Adrenal gland (tissue), 12 donors: ENCODE measurements around the gene SIRT5. TPM values are rescaled to one million over a fixed set of nuclear protein-coding genes. Genes with fewer than 3 reads are reported as not detected.
A peak's percentile ranks its signal among the peaks of the same experiment; 100 is the strongest.

Experiments used
- DNase-seq, 7 donors: peaks; one replicate each; pipeline ENCODE4 v3.0.0-alpha.2; 2019 to 2020
- H3K27ac ChIP-seq, 5 donors: fragments of 200-600 bp; sonication (generic) in 4 of 5; 1 replicate in 3 of 5; 2 replicates in 2 of 5; pipeline versions ENCODE4 v1.5.1 to v1.8.0; 2016 to 2020; ENCODE audit warnings: mild to moderate bottlenecking in 1 of 5
- H3K27me3 ChIP-seq: fragments of 200-600 bp; 2 replicates; pipeline ENCODE4 v1.8.0; 2021
- H3K36me3 ChIP-seq, 2 donors: fragments of 200-600 bp; replicated peaks in 1 of 2; 1 replicate in 1 of 2; 2 replicates in 1 of 2; pipeline versions ENCODE4 v1.5.1 to v1.8.0; 2018 to 2022
- H3K4me1 ChIP-seq, 2 donors: fragments of 200-600 bp; replicated peaks in 1 of 2; 1 replicate in 1 of 2; 2 replicates in 1 of 2; pipeline versions ENCODE4 v1.5.1 to v1.8.0; 2018 to 2021
- H3K4me3 ChIP-seq, 4 donors: fragments of 200-600 bp; sonication (generic) in 3 of 4; one replicate each; pipeline ENCODE4 v1.5.1; 2016 to 2018
- H3K9me3 ChIP-seq, 3 donors: fragments of 200-600 bp; sonication (generic) in 1 of 3; replicated peaks in 1 of 3; 1 replicate in 2 of 3; 2 replicates in 1 of 3; pipeline versions ENCODE4 v1.5.1 to v1.8.0; 2016 to 2021
- POLR2A ChIP-seq, 2 donors: fragments of 450-650 bp; IDR thresholded peaks; one replicate each; pipeline ENCODE4 v1.6.1; 2017; ENCODE audit warnings: antibody characterized with exemption in 2 of 2, mild to moderate bottlenecking in 2 of 2, moderate library complexity in 1 of 2
- WGBS, 4 donors: extraction: QIAGEN DNeasy Blood & Tissue Kit in 2 of 4; methylation state at CpG; one replicate each; pipeline versions ENCODE4 v1.1.5 to v1.1.7; 2013 to 2017; 5-methylcytosine and 5-hydroxymethylcytosine counted together
- intact Hi-C, 2 donors: fragments of 100-400 bp; cut with DNase I; formaldehyde crosslinking; loops; one replicate each; pipeline versions ENCODE4 v1.14.1 to v1.15.0; 2022 to 2023
- polyA plus RNA-seq, 3 donors: library from polyadenylated mRNA; stranded (reverse); fragments of 200-250 nt in 2 of 3; fragments of 350-450 nt in 1 of 3; fragmentation: Illumina TruSeq in 1 of 3; extraction: RNeasy Lipid Tissue Mini Kit (QIAGEN cat#74804) in 1 of 3; gene quantifications; one replicate each; pipeline ENCODE4 v1.2.3, GENCODE V29; 2013 to 2014
- total RNA-seq, 9 donors: library from RNA; depleted of rRNA in 4 of 9; stranded (reverse); fragments of >200 nt in 4 of 9; fragments of 120-200 nt in 1 of 9; fragmentation: NEBNext Ultra II Directional in 1 of 9; extraction: Animal tissue kit (Norgen Biotek cat#: 25700) in 1 of 9; gene quantifications; one replicate each; pipeline versions ENCODE4 v1.1.0 to v1.2.4, GENCODE V29; 2013 to 2023
- TF ChIP-seq, protein P1 (sequence below), 6 experiments: fragments of 450-650 bp in 4 of 6; fragments of 200-600 bp in 2 of 6; sonication (generic) in 1 of 6; IDR thresholded peaks; 1 replicate in 5 of 6; 2 replicates in 1 of 6; pipeline versions ENCODE4 v1.5.1 to v1.8.0; 2016 to 2021; ENCODE audit warnings: antibody characterized with exemption in 6 of 6, mild to moderate bottlenecking in 2 of 6, moderate library complexity in 1 of 6
- donor health status: healthy with polysubstance abuse.
- donor health status: Bipolar disorder and iron deficiency.
- donor health status: DM: yes; HTN: yes; CAD: no.
- donor health status: DM: no; HTN: no; CAD: no.
- donor health status: DM: no; HTN: no; CAD: no.
- donor health status: DM: yes; HTN: yes; CAD: no.

The SIRT5 gene
- total and polyA plus RNA-seq, 12 donors: 6.6 to 18.2 (median 11.1) TPM

DNA sequence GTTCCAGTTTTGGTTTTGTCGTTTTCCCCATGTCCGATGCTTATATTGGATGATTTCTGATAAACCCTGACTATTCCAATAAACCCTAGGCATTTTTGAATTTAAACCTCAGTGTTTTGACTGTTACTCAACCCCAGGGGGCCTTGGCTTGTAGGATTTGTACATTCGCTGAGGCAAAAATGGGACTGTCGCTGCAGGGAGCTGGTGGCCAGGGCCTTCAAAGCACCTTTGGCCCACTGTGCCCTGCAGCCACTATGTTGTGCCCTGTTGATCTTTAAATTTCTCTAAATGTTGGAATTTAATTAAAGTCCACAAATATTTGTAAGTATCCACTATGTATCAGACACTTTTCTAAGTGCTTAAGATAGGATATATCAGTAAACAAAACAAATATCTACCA, 31.2 kb downstream of the SIRT5 start:
- 92 to 96% (median 93%) methylated on average over 4 of the region's 4 CpGs for WGBS, 4 donors
- no peaks in the 10 kb centered on the region for H3K9me3 ChIP-seq
- no peaks in the 10 kb centered on the region for H3K27me3 ChIP-seq
- intact Hi-C loops: no loop called here
- no peak overlapping the region for H3K27ac ChIP-seq
- peaks cover 0 to 5% of the 10 kb centered on the region in 2 donors for H3K36me3 ChIP-seq
- H3K4me1 ChIP-seq: no peaks in the 10 kb centered on the region
- TF ChIP-seq POLR2A (IDR thresholded peaks at IDR 0.05): no peak
- H3K4me3 ChIP-seq: no peak overlapping the region
- no peak for DNase-seq

DNA sequence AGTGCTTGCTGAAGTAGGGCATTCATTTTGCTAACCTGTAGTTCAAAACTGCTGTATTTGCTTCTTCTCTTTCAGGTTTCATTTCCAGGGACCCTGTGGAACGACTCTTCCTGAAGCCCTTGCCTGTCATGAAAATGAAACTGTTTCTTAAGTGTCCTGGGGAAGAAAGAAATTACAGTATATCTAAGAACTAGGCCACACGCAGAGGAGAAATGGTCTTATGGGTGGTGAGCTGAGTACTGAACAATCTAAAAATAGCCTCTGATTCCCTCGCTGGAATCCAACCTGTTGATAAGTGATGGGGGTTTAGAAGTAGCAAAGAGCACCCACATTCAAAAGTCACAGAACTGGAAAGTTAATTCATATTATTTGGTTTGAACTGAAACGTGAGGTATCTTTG, 37.3 kb downstream of the SIRT5 start:
- H3K9me3 ChIP-seq: no peaks in the 10 kb centered on the region
- no peak overlapping the region for H3K27ac ChIP-seq
- H3K4me3 ChIP-seq: no peak overlapping the region
- intact Hi-C loops: no loop called here
- peaks cover 0 to under 1% of the 10 kb centered on the region in 2 donors for H3K36me3 ChIP-seq
- WGBS, 4 donors: 61 to 73% (median 69%) methylated on average over 4 of the region's 4 CpGs
- no peaks in the 10 kb centered on the region for H3K27me3 ChIP-seq
- DNase-seq: no peak
- TF ChIP-seq, protein P1, sequence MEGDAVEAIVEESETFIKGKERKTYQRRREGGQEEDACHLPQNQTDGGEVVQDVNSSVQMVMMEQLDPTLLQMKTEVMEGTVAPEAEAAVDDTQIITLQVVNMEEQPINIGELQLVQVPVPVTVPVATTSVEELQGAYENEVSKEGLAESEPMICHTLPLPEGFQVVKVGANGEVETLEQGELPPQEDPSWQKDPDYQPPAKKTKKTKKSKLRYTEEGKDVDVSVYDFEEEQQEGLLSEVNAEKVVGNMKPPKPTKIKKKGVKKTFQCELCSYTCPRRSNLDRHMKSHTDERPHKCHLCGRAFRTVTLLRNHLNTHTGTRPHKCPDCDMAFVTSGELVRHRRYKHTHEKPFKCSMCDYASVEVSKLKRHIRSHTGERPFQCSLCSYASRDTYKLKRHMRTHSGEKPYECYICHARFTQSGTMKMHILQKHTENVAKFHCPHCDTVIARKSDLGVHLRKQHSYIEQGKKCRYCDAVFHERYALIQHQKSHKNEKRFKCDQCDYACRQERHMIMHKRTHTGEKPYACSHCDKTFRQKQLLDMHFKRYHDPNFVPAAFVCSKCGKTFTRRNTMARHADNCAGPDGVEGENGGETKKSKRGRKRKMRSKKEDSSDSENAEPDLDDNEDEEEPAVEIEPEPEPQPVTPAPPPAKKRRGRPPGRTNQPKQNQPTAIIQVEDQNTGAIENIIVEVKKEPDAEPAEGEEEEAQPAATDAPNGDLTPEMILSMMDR (IDR thresholded peaks at IDR 0.05): no peak
- TF ChIP-seq POLR2A (IDR thresholded peaks at IDR 0.05): no peak
- H3K4me1 ChIP-seq: peaks cover 10 to 17% of the 10 kb centered on the region in 2 donors

DNA sequence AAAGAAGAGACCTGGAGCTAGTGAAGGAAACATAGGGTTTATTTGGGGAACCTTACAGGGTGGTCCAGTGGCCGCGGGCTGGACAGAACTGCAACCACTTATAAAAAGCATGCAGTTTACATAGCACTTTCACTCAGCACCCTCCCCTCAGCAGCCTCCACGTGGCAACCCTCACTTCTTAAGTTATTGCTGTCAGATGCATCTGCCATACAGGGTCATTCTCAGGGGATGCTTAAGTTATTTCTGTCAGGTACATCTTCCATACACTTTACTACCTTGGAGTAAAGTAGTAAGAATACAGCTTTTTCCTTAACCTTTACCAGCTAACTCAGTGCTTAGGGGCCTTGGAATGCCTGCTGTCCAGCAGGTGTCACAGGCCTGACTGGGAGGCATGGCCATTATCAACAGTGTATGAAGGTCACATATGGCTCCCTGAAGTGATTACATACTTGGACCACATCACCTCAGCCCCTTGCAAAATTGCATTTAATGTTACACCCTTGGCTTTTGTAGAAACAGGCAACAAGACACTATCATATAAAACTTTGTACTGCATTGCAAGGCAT, 38.7 kb downstream of the SIRT5 start:
- Histone ChIP-seq H3K4me1 (peaks cover 10 to 27% of the 10 kb centered on the region in 2 donors), H3K36me3 (peaks cover 0 to 14% of the 10 kb centered on the region in 2 donors), H3K27ac (no peak overlapping the region), H3K27me3 (no peaks in the 10 kb centered on the region), H3K9me3 (no peaks in the 10 kb centered on the region), H3K4me3 (no peak overlapping the region)
- DNase-seq: no peak
- intact Hi-C loops: no loop called here
- TF ChIP-seq, protein P1 (IDR thresholded peaks at IDR 0.05): no peak
- TF ChIP-seq POLR2A (IDR thresholded peaks at IDR 0.05): no peak
- WGBS, 4 donors: 72 to 83% (median 82%) methylated on average over 3 of the region's 3 CpGs

DNA sequence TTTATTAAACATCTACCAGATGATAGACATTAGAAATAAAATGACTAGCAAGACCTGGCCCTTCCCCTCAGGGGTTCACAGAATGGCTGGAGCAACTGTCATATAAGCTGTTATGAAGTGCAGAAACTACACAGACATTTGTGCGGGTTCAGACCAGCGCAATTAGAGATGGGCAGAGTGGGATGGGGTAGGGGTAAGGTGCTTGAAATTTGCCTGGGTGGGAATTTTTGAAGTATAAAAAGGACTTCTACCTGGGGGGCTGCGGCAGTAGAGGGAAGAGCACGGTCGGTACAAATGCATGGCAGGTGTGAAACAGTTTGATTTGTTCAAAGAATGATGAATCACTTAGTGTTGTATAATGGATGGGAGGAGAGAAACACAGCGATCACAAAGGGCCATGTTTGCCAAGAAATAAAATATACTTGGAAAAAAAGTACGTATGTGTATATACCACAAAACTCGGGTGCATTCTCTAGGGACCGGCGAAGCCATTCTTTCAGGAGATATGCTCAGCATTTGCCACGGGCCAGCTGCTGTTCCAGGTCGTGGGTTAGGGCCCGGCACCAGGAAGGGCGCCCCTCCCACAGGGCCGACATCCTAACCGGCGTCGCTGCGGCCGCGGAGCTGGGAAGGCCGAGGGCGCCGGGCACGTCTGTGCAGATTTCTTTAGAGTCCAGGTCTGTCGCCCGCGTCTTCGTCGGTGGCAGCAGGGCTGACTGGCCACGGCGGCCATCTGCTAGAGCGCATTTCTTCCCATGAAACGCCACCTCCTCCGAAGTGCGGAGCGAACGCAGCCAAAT, 39.9 kb downstream of the SIRT5 start:
- intact Hi-C loops: no loop called here
- no peaks in the 10 kb centered on the region for H3K27me3 ChIP-seq
- TF ChIP-seq POLR2A (IDR thresholded peaks at IDR 0.05): no peak
- TF ChIP-seq, protein P1 (IDR thresholded peaks at IDR 0.05): no peak
- no peaks in the 10 kb centered on the region for H3K9me3 ChIP-seq
- H3K4me3 ChIP-seq: peak overlapping the region in 3 of 4 donors; percentile 20 to 83 (median 81)
- peak in 3 of 7 donors; percentile 56 to 68 (median 64) for DNase-seq
- 8 to 20% (median 9%) methylated on average over 12 to 38 of the region's 38 CpGs for WGBS, 4 donors
- peak overlapping the region; percentile 58 to 93 (median 91) for H3K27ac ChIP-seq
- H3K36me3 ChIP-seq: peaks cover 0 to 24% of the 10 kb centered on the region in 2 donors
- peaks cover 10 to 27% of the 10 kb centered on the region in 2 donors for H3K4me1 ChIP-seq
